ENCODE measurements around the gene MEGF8.

DNA sequence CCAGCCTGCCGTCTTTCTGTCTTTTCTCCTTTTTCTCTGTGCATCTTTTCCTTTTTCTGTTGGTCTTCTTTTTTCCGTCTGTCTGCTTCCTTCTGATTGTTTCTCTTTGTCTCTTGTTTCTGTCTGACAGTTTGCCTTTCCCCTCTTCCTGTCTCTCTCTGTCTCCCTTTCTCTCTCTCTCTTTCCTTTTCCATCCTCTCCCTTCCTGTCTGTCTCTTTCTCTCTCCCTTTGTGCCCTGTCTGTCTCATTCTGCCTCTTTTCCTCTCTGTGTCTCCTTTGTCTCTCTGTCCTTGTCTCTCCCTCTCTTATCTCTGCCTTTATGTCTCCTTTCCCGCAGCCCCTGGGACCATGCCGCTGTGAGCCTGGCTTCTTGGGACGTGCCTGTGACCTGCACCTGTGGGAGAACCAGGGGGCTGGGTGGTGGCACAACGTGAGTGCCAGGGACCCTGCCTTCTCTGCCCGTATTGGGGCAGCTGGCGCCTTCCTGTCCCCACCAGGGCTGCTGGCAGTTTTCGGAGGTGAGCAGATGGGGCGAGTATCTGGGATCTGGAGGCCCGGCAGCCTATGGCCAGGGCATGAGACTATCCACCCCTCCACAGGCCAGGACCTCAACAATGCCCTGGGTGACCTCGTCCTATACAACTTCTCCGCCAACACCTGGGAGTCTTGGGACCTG, 9.4 kb downstream of the MEGF8 start:
- TF ChIP-seq, protein P1, sequence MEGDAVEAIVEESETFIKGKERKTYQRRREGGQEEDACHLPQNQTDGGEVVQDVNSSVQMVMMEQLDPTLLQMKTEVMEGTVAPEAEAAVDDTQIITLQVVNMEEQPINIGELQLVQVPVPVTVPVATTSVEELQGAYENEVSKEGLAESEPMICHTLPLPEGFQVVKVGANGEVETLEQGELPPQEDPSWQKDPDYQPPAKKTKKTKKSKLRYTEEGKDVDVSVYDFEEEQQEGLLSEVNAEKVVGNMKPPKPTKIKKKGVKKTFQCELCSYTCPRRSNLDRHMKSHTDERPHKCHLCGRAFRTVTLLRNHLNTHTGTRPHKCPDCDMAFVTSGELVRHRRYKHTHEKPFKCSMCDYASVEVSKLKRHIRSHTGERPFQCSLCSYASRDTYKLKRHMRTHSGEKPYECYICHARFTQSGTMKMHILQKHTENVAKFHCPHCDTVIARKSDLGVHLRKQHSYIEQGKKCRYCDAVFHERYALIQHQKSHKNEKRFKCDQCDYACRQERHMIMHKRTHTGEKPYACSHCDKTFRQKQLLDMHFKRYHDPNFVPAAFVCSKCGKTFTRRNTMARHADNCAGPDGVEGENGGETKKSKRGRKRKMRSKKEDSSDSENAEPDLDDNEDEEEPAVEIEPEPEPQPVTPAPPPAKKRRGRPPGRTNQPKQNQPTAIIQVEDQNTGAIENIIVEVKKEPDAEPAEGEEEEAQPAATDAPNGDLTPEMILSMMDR (IDR thresholded peaks at IDR 0.05; ENCODE audit: control extremely low read depth in 1 of 3, insufficient read depth in 1 of 3, low read depth in 1 of 3, low read length in 3 of 3) = no peak
- no peak for TF ChIP-seq BRCA1 (IDR thresholded peaks at IDR 0.05; ENCODE audit: low read depth, low read length)
- TF ChIP-seq JUND (IDR thresholded peaks at IDR 0.05; ENCODE audit: low read length) = no peak
- no peak for TF ChIP-seq POLR2A (IDR thresholded peaks at IDR 0.05; ENCODE audit: control extremely low read depth in 1 of 2, low read depth in 2 of 2, low read length in 2 of 2)
- no peak for TF ChIP-seq PHF8 (conservative IDR thresholded peaks at IDR 0.05; ENCODE audit: low read depth, low read length)
- TF ChIP-seq TCF12 (IDR thresholded peaks at IDR 0.05; ENCODE audit: low read depth, low read length) = no peak
- no peak for TF ChIP-seq CHD2 (IDR thresholded peaks at IDR 0.05; ENCODE audit: low read length)
